Adrenal gland (tissue), 12 donors: ENCODE data around the gene BRSK2. TPM values are rescaled to one million over a fixed set of nuclear protein-coding genes. Genes with fewer than 3 reads are reported as not detected.

Experiments
- DNase-seq, 7 donors: peaks; one replicate each; pipeline ENCODE4 v3.0.0-alpha.2; 2019 to 2020
- H3K27ac ChIP-seq, 5 donors: fragments of 200-600 bp; sonication (generic) in 4 of 5; 1 replicate in 3 of 5; 2 replicates in 2 of 5; pipeline versions ENCODE4 v1.5.1 to v1.8.0; 2016 to 2020; ENCODE audit warnings: mild to moderate bottlenecking in 1 of 5
- H3K27me3 ChIP-seq: fragments of 200-600 bp; 2 replicates; pipeline ENCODE4 v1.8.0; 2021
- H3K36me3 ChIP-seq, 2 donors: fragments of 200-600 bp; replicated peaks in 1 of 2; 1 replicate in 1 of 2; 2 replicates in 1 of 2; pipeline versions ENCODE4 v1.5.1 to v1.8.0; 2018 to 2022
- H3K4me1 ChIP-seq, 2 donors: fragments of 200-600 bp; replicated peaks in 1 of 2; 1 replicate in 1 of 2; 2 replicates in 1 of 2; pipeline versions ENCODE4 v1.5.1 to v1.8.0; 2018 to 2021
- H3K4me3 ChIP-seq, 4 donors: fragments of 200-600 bp; sonication (generic) in 3 of 4; one replicate each; pipeline ENCODE4 v1.5.1; 2016 to 2018
- H3K9me3 ChIP-seq, 3 donors: fragments of 200-600 bp; sonication (generic) in 1 of 3; replicated peaks in 1 of 3; 1 replicate in 2 of 3; 2 replicates in 1 of 3; pipeline versions ENCODE4 v1.5.1 to v1.8.0; 2016 to 2021
- POLR2A ChIP-seq, 2 donors: fragments of 450-650 bp; IDR thresholded peaks; one replicate each; pipeline ENCODE4 v1.6.1; 2017; ENCODE audit warnings: antibody characterized with exemption in 2 of 2, mild to moderate bottlenecking in 2 of 2, moderate library complexity in 1 of 2
- WGBS, 4 donors: extraction: QIAGEN DNeasy Blood & Tissue Kit in 2 of 4; methylation state at CpG; one replicate each; pipeline versions ENCODE4 v1.1.5 to v1.1.7; 2013 to 2017; 5-methylcytosine and 5-hydroxymethylcytosine counted together
- intact Hi-C, 2 donors: fragments of 100-400 bp; cut with DNase I; formaldehyde crosslinking; loops; one replicate each; pipeline versions ENCODE4 v1.14.1 to v1.15.0; 2022 to 2023
- polyA plus RNA-seq, 3 donors: library from polyadenylated mRNA; stranded (reverse); fragments of 200-250 nt in 2 of 3; fragments of 350-450 nt in 1 of 3; fragmentation: Illumina TruSeq in 1 of 3; extraction: RNeasy Lipid Tissue Mini Kit (QIAGEN cat#74804) in 1 of 3; gene quantifications; one replicate each; pipeline ENCODE4 v1.2.3, GENCODE V29; 2013 to 2014
- total RNA-seq, 9 donors: library from RNA; depleted of rRNA in 4 of 9; stranded (reverse); fragments of >200 nt in 4 of 9; fragments of 120-200 nt in 1 of 9; fragmentation: NEBNext Ultra II Directional in 1 of 9; extraction: Animal tissue kit (Norgen Biotek cat#: 25700) in 1 of 9; gene quantifications; one replicate each; pipeline versions ENCODE4 v1.1.0 to v1.2.4, GENCODE V29; 2013 to 2023
- TF ChIP-seq, protein P1 (sequence below), 6 experiments: fragments of 450-650 bp in 4 of 6; fragments of 200-600 bp in 2 of 6; sonication (generic) in 1 of 6; IDR thresholded peaks; 1 replicate in 5 of 6; 2 replicates in 1 of 6; pipeline versions ENCODE4 v1.5.1 to v1.8.0; 2016 to 2021; ENCODE audit warnings: antibody characterized with exemption in 6 of 6, mild to moderate bottlenecking in 2 of 6, moderate library complexity in 1 of 6
- donor health status: healthy with polysubstance abuse.
- donor health status: Bipolar disorder and iron deficiency.
- donor health status: DM: yes; HTN: yes; CAD: no.
- donor health status: DM: no; HTN: no; CAD: no.
- donor health status: DM: no; HTN: no; CAD: no.
- donor health status: DM: yes; HTN: yes; CAD: no.

Gene BRSK2
- total and polyA plus RNA-seq, 12 donors = 0.18 to 24.5 (median 1.4) TPM; not detected in 1

GRCh38 chr11:1400317-1401170 is 10.8 kb downstream of the BRSK2 start:
- Histone ChIP-seq H3K36me3 (no peaks in the 10 kb centered on the region), H3K27ac (no peak overlapping the region), H3K9me3 (no peaks in the 10 kb centered on the region), H3K4me3 (no peak overlapping the region), H3K27me3 (no peaks in the 10 kb centered on the region), H3K4me1 (no peaks in the 10 kb centered on the region)
- intact Hi-C loops = loop anchor here in 1 of 2 donors (10.0 kb wide), 1 partner anchor 124 kb away; no protein-coding TSS in a partner anchor
- WGBS, 4 donors = 76 to 83% (median 81%) methylated on average over 15 to 30 of the region's 30 CpGs
- DNase-seq = peak in 1 of 7 donors; percentile 10
- TF ChIP-seq POLR2A (IDR thresholded peaks at IDR 0.05) = no peak
- TF ChIP-seq, protein P1, sequence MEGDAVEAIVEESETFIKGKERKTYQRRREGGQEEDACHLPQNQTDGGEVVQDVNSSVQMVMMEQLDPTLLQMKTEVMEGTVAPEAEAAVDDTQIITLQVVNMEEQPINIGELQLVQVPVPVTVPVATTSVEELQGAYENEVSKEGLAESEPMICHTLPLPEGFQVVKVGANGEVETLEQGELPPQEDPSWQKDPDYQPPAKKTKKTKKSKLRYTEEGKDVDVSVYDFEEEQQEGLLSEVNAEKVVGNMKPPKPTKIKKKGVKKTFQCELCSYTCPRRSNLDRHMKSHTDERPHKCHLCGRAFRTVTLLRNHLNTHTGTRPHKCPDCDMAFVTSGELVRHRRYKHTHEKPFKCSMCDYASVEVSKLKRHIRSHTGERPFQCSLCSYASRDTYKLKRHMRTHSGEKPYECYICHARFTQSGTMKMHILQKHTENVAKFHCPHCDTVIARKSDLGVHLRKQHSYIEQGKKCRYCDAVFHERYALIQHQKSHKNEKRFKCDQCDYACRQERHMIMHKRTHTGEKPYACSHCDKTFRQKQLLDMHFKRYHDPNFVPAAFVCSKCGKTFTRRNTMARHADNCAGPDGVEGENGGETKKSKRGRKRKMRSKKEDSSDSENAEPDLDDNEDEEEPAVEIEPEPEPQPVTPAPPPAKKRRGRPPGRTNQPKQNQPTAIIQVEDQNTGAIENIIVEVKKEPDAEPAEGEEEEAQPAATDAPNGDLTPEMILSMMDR (IDR thresholded peaks at IDR 0.05) = no peak

- H3K27me3 ChIP-seq = no peaks in the 10 kb centered on the region
- DNase-seq = no peak
- 81 to 88% (median 85%) methylated on average over 9 to 11 of the region's 11 CpGs for WGBS, 4 donors
- H3K4me1 ChIP-seq = no peaks in the 10 kb centered on the region
- intact Hi-C loops = loop anchor here in 1 of 2 donors (10.0 kb wide), 1 partner anchor 124 kb away; no protein-coding TSS in a partner anchor
- no peaks in the 10 kb centered on the region for H3K36me3 ChIP-seq
- no peaks in the 10 kb centered on the region for H3K9me3 ChIP-seq
- no peak overlapping the region for H3K27ac ChIP-seq
- TF ChIP-seq POLR2A (IDR thresholded peaks at IDR 0.05) = no peak
- TF ChIP-seq, protein P1 (IDR thresholded peaks at IDR 0.05) = no peak
- no peak overlapping the region for H3K4me3 ChIP-seq
Measured at GRCh38 chr11:1401171-1401445, 11.4 kb downstream of the BRSK2 start.

- no peak overlapping the region for H3K27ac ChIP-seq
- H3K36me3 ChIP-seq = no peaks in the 10 kb centered on the region
- no peaks in the 10 kb centered on the region for H3K9me3 ChIP-seq
- DNase-seq = peak; percentile 69 to 80 (median 72)
- H3K27me3 ChIP-seq = no peaks in the 10 kb centered on the region
- H3K4me1 ChIP-seq = no peaks in the 10 kb centered on the region
- no peak for TF ChIP-seq POLR2A (IDR thresholded peaks at IDR 0.05)
- TF ChIP-seq, protein P1 (IDR thresholded peaks at IDR 0.05) = no peak
- intact Hi-C loops = loop anchor here in 1 of 2 donors (10.0 kb wide), 1 partner anchor 123 kb away; no protein-coding TSS in a partner anchor
- no peak overlapping the region for H3K4me3 ChIP-seq
- 15 to 62% (median 21%) methylated on average over 7 to 23 of the region's 23 CpGs for WGBS, 4 donors
Measured at GRCh38 chr11:1401656-1402221, 12.0 kb downstream of the BRSK2 start.

GRCh38 chr11:1402355-1403077 is 12.8 kb downstream of the BRSK2 start:
- Histone ChIP-seq H3K27ac (no peak overlapping the region), H3K4me3 (no peak overlapping the region), H3K4me1 (no peaks in the 10 kb centered on the region), H3K9me3 (no peaks in the 10 kb centered on the region), H3K36me3 (no peaks in the 10 kb centered on the region), H3K27me3 (no peaks in the 10 kb centered on the region)
- 47 to 72% (median 65%) methylated on average over 5 to 23 of the region's 23 CpGs for WGBS, 4 donors
- intact Hi-C loops = loop anchor here in 1 of 2 donors (10.0 kb wide), 1 partner anchor 122 kb away; no protein-coding TSS in a partner anchor
- DNase-seq = no peak
- TF ChIP-seq POLR2A (IDR thresholded peaks at IDR 0.05) = no peak
- TF ChIP-seq, protein P1 (IDR thresholded peaks at IDR 0.05) = no peak
